ENCODE measurements around the gene NAA80. TPM values are rescaled to one million over a fixed set of nuclear protein-coding genes. Genes with fewer than 3 reads are reported as not detected.

NAA80 gene
- total RNA-seq, 1 experiment from 2014 or later: 6.0 TPM

DNA sequence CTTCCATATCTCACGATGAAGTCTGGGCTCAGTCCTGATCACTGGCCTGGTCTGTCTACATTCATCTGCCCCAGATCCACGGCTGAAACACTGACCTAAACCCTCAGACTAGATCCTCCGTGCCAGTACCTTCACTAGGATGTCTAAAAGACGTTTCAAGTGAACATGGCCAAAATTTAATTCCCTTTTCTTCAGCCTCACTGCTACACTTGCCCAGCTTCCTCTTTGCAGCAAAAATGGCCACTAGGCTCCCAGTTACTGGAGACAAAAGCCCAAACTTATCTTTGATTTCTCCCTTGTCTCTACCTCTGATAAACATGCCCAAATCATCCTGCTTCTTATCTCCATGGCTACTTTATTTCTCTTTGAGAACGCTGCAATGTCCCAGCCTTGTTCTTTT is 39.8 kb upstream of the NAA80 start:
- Histone ChIP-seq H3K23ac (ENCODE audit: insufficient read length, low read depth, low read length) (no peak overlapping the region), H3T11ph (ENCODE audit: low read length) (no peak overlapping the region), H3K27ac (ENCODE audit: insufficient read length, low read depth, low read length) (no peak overlapping the region), H3K56ac (ENCODE audit: insufficient read length, low read depth, low read length) (no peak overlapping the region), H4K91ac (ENCODE audit: insufficient read length, low read depth, low read length) (no peak overlapping the region), H2BK5ac (ENCODE audit: insufficient read length, low read length) (no peak overlapping the region), H3K4me1 (ENCODE audit: insufficient read depth, low read length) (no peaks in the 10 kb centered on the region; the same call in 1 of the 2 replicates), H3K4ac (ENCODE audit: low read depth, low read length) (no peak overlapping the region), H3K23me2 (ENCODE audit: insufficient read length, low read depth, low read length, poor library complexity, severe bottlenecking) (peaks cover 24% of the 10 kb centered on the region), H2BK15ac (ENCODE audit: low read depth, low read length) (no peak overlapping the region), H2AFZ (ENCODE audit: low read length) (no peak overlapping the region), H3K79me2 (ENCODE audit: insufficient read depth, low read length) (peaks cover 5% of the 10 kb centered on the region; the same call in 1 of the 2 replicates), H4K20me1 (ENCODE audit: control insufficient read depth, insufficient read depth, insufficient read length) (no peaks in the 10 kb centered on the region), H3K14ac (ENCODE audit: insufficient read depth, low read length) (no peak overlapping the region), H3K4me2 (ENCODE audit: insufficient read depth, insufficient read length, low read length) (no peak overlapping the region), H2BK120ac (ENCODE audit: low read depth, low read length, poor library complexity, severe bottlenecking) (no peak overlapping the region), H3K18ac (ENCODE audit: insufficient read length, low read depth, low read length) (no peak overlapping the region), H3K27me3 (ENCODE audit: insufficient read depth, low read length) (peaks cover 13% of the 10 kb centered on the region; the same call in 1 of the 2 replicates), H2BK20ac (ENCODE audit: low read depth, low read length, poor library complexity, severe bottlenecking) (no peak overlapping the region), H3K9ac (ENCODE audit: extremely low read depth, insufficient read length, low read length) (no peak overlapping the region), H4K8ac (replicated peaks; ENCODE audit: insufficient read length, low read depth, low read length) (no peak overlapping the region), H2AK5ac (ENCODE audit: insufficient read length, low read length) (no peak overlapping the region), H3K9me3 (ENCODE audit: control insufficient read depth, low read depth, low read length) (no peaks in the 10 kb centered on the region), H3K79me1 (ENCODE audit: insufficient read depth, low read depth, low read length, poor library complexity, severe bottlenecking) (no peaks in the 10 kb centered on the region), H2BK12ac (ENCODE audit: insufficient read length, low read depth, low read length) (no peak overlapping the region), H4K5ac (ENCODE audit: insufficient read length, low read depth, low read length) (no peak overlapping the region)
- no peaks in the 10 kb centered on the region; a peak in 1 of 5 replicates for H3K9me3 Mint-ChIP-seq
- no peak for DNase-seq
- H3K27ac Mint-ChIP-seq: no peak overlapping the region
- no CpG with 5 or more reads among the region's 5 CpGs for WGBS (ENCODE audit: extremely low coverage, insufficient read length, low lambda C conversion rate)
- peaks cover 53% of the 10 kb centered on the region for H3K27me3 Mint-ChIP-seq (ENCODE audit: low read depth)
- TF ChIP-seq, protein P1, sequence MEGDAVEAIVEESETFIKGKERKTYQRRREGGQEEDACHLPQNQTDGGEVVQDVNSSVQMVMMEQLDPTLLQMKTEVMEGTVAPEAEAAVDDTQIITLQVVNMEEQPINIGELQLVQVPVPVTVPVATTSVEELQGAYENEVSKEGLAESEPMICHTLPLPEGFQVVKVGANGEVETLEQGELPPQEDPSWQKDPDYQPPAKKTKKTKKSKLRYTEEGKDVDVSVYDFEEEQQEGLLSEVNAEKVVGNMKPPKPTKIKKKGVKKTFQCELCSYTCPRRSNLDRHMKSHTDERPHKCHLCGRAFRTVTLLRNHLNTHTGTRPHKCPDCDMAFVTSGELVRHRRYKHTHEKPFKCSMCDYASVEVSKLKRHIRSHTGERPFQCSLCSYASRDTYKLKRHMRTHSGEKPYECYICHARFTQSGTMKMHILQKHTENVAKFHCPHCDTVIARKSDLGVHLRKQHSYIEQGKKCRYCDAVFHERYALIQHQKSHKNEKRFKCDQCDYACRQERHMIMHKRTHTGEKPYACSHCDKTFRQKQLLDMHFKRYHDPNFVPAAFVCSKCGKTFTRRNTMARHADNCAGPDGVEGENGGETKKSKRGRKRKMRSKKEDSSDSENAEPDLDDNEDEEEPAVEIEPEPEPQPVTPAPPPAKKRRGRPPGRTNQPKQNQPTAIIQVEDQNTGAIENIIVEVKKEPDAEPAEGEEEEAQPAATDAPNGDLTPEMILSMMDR (conservative IDR thresholded peaks at IDR 0.05): no peak
- peaks cover 0 to 8% (median 6%) of the 10 kb centered on the region in 3 experiments; a peak in 5 of 7 replicates for H3K36me3 Mint-ChIP-seq (ENCODE audit: insufficient read depth in 1 of 3, low read depth in 3 of 3)
- H3K4me3 Mint-ChIP-seq: peak overlapping the region; percentile 64 to 87; a peak in 4 of 5 replicates
- H3K4me1 Mint-ChIP-seq: peaks cover 29 to 44% of the 10 kb centered on the region in 2 experiments

Data from H9 (cell line).